Activated naive CD8-positive, alpha-beta T cell treated with anti-CD3 and anti-CD28 coated beads for 36 hours (primary cell): ENCODE data around the gene TTC31. TPM values are rescaled to one million over a fixed set of nuclear protein-coding genes. Genes with fewer than 3 reads are reported as not detected.
"Not testable (repeated sequence)": the region's sequence is repeated elsewhere in the genome, so short reads cannot be mapped to it uniquely, and the experiment has no call there.

Experiments used
- DNase-seq: peaks from one replicate; pipeline ENCODE4 v3.0.0; 2021
- H3K27ac Mint-ChIP-seq: one replicate; pipeline ENCODE4 v1.8.0; 2022; ENCODE audit warnings: mild to moderate bottlenecking, moderate library complexity, mixed read lengths
- H3K27me3 Mint-ChIP-seq: one replicate; pipeline ENCODE4 v1.8.0; 2022; ENCODE audit warnings: mild to moderate bottlenecking, mixed read lengths
- H3K36me3 Mint-ChIP-seq: one replicate; pipeline ENCODE4 v1.8.0; 2021; ENCODE audit warnings: mild to moderate bottlenecking, mixed read lengths
- H3K4me1 Mint-ChIP-seq: one replicate; pipeline ENCODE4 v1.8.0; 2021; ENCODE audit warnings: mixed read lengths
- H3K4me3 Mint-ChIP-seq: one replicate; pipeline ENCODE4 v1.8.0; 2022; ENCODE audit warnings: mild to moderate bottlenecking, moderate library complexity, mixed read lengths
- H3K9me3 Mint-ChIP-seq: one replicate; pipeline ENCODE4 v1.8.0; 2022; ENCODE audit warnings: mixed read lengths
- total RNA-seq, 2 experiments: library from RNA; stranded (reverse); gene quantifications; one replicate each; pipeline ENCODE4 v1.2.3, GENCODE V29; 2021

Gene TTC31
- total RNA-seq, 2 experiments from 2014 or later = 22.7 to 23.2 TPM

GRCh38 chr2:74447230-74447999, 35.5 kb upstream of the TTC31 start:
- H3K27ac Mint-ChIP-seq = no peak overlapping the region
- peaks cover 13% of the 10 kb centered on the region for H3K27me3 Mint-ChIP-seq
- no peaks in the 10 kb centered on the region for H3K9me3 Mint-ChIP-seq
- no peaks in the 10 kb centered on the region for H3K36me3 Mint-ChIP-seq
- no peak overlapping the region for H3K4me3 Mint-ChIP-seq
- H3K4me1 Mint-ChIP-seq = peaks cover 5% of the 10 kb centered on the region
- DNase-seq = no peak

- Mint-ChIP-seq H3K4me1 (peaks cover 7% of the 10 kb centered on the region), H3K36me3 (no peaks in the 10 kb centered on the region), H3K27ac (no peak overlapping the region), H3K4me3 (no peak overlapping the region), H3K27me3 (peaks cover 7% of the 10 kb centered on the region), H3K9me3 (no peaks in the 10 kb centered on the region)
- DNase-seq = no peak
These were observed 34.1 kb upstream of the TTC31 start for GRCh38 chr2:74448771-74449170.

GRCh38 chr2:74450570-74451190, 32.2 kb upstream of the TTC31 start:
- peaks cover 6% of the 10 kb centered on the region for H3K36me3 Mint-ChIP-seq
- DNase-seq = no peak
- H3K27me3 Mint-ChIP-seq = no peaks in the 10 kb centered on the region
- no peak overlapping the region for H3K27ac Mint-ChIP-seq
- H3K4me1 Mint-ChIP-seq = peaks cover 13% of the 10 kb centered on the region
- H3K9me3 Mint-ChIP-seq = no peaks in the 10 kb centered on the region
- H3K4me3 Mint-ChIP-seq = no peak overlapping the region

- peaks cover 43% of the 10 kb centered on the region for H3K4me1 Mint-ChIP-seq
- H3K27me3 Mint-ChIP-seq = peaks cover 5% of the 10 kb centered on the region
- peak within 1 kb of the TSS; percentile 98 for H3K4me3 Mint-ChIP-seq
- peaks cover 13% of the 10 kb centered on the region for H3K36me3 Mint-ChIP-seq
- H3K9me3 Mint-ChIP-seq = no peaks in the 10 kb centered on the region
- H3K27ac Mint-ChIP-seq = peak within 1 kb of the TSS; percentile 99
- peak; percentile 95 for DNase-seq
These were observed 28.0 kb upstream of the TTC31 start, which contains the start of gene INO80B for GRCh38 chr2:74454654-74455511. TSS of gene INO80B (plus strand) at chr2:74455087. CDS start at chr2:74455117, 30 bp downstream.

- Mint-ChIP-seq H3K27me3 (peaks cover 5% of the 10 kb centered on the region), H3K36me3 (peaks cover 13% of the 10 kb centered on the region), H3K27ac (peak overlapping the region; percentile 99), H3K4me1 (peaks cover 47% of the 10 kb centered on the region), H3K9me3 (no peaks in the 10 kb centered on the region), H3K4me3 (peak overlapping the region; percentile 98)
- DNase-seq = no peak
These were observed 25.7 kb upstream of the TTC31 start for GRCh38 chr2:74457129-74457548.

- peaks cover 43% of the 10 kb centered on the region for H3K4me1 Mint-ChIP-seq
These were observed 25.2 kb upstream of the TTC31 start for GRCh38 chr2:74457549-74458131.

GRCh38 chr2:74458132-74458937, 24.5 kb upstream of the TTC31 start, which contains the start of gene WBP1:
TSS of gene WBP1 (plus strand) at chr2:74458438. CDS start at chr2:74458603, 165 bp downstream.
- Mint-ChIP-seq H3K4me3 (peak within 1 kb of the TSS; percentile 98), H3K9me3 (no peaks in the 10 kb centered on the region), H3K27me3 (peaks cover 5% of the 10 kb centered on the region), H3K36me3 (peaks cover 13% of the 10 kb centered on the region), H3K27ac (peak within 1 kb of the TSS; percentile 99), H3K4me1 (peaks cover 46% of the 10 kb centered on the region)
- peak; percentile 99 for DNase-seq

More at GRCh38 chr2:74457549-74458131, 25.2 kb upstream of the TTC31 start:
- H3K27me3 Mint-ChIP-seq = peaks cover 5% of the 10 kb centered on the region
- no peaks in the 10 kb centered on the region for H3K9me3 Mint-ChIP-seq
- H3K27ac Mint-ChIP-seq = peak overlapping the region; percentile 99
- H3K4me3 Mint-ChIP-seq = peak overlapping the region; percentile 98
- H3K36me3 Mint-ChIP-seq = peaks cover 13% of the 10 kb centered on the region
- peak; percentile 89 for DNase-seq

GRCh38 chr2:74458938-74459363, 23.9 kb upstream of the TTC31 start:
- no peaks in the 10 kb centered on the region for H3K9me3 Mint-ChIP-seq
- no peak for DNase-seq
- peaks cover 5% of the 10 kb centered on the region for H3K27me3 Mint-ChIP-seq
- H3K27ac Mint-ChIP-seq = peak overlapping the region; percentile 99
- H3K36me3 Mint-ChIP-seq = peaks cover 15% of the 10 kb centered on the region
- peaks cover 49% of the 10 kb centered on the region for H3K4me1 Mint-ChIP-seq
- H3K4me3 Mint-ChIP-seq = peak overlapping the region; percentile 98

GRCh38 chr2:74459503-74460118, 23.3 kb upstream of the TTC31 start:
- H3K4me3 Mint-ChIP-seq = peak overlapping the region; percentile 98
- not testable (repeated sequence) for DNase-seq, H3K27me3 Mint-ChIP-seq, H3K9me3 Mint-ChIP-seq, H3K27ac Mint-ChIP-seq
- peaks cover 17% of the 10 kb centered on the region for H3K36me3 Mint-ChIP-seq
- peaks cover 48% of the 10 kb centered on the region for H3K4me1 Mint-ChIP-seq

- not testable (repeated sequence) for H3K27me3 Mint-ChIP-seq, DNase-seq, H3K9me3 Mint-ChIP-seq
- H3K36me3 Mint-ChIP-seq = peaks cover 14% of the 10 kb centered on the region
- H3K4me3 Mint-ChIP-seq = peak overlapping the region; percentile 98
- peak overlapping the region; percentile 34 for H3K27ac Mint-ChIP-seq
- peaks cover 47% of the 10 kb centered on the region for H3K4me1 Mint-ChIP-seq
These were observed 22.7 kb upstream of the TTC31 start for GRCh38 chr2:74460187-74460586.

- DNase-seq = no peak
- Mint-ChIP-seq H3K36me3 (peaks cover 8% of the 10 kb centered on the region), H3K27ac (no peak overlapping the region)
These were observed 21.5 kb upstream of the TTC31 start for GRCh38 chr2:74461187-74462053.

GRCh38 chr2:74462054-74462785, 20.7 kb upstream of the TTC31 start:
- Mint-ChIP-seq H3K27me3 (peaks cover 5% of the 10 kb centered on the region), H3K36me3 (peaks cover 6% of the 10 kb centered on the region), H3K27ac (no peak overlapping the region), H3K4me3 (no peak overlapping the region), H3K4me1 (peaks cover 30% of the 10 kb centered on the region), H3K9me3 (no peaks in the 10 kb centered on the region)
- no peak for DNase-seq

More at GRCh38 chr2:74461187-74462053, 21.5 kb upstream of the TTC31 start:
- H3K27me3 Mint-ChIP-seq = peaks cover 5% of the 10 kb centered on the region
- H3K9me3 Mint-ChIP-seq = no peaks in the 10 kb centered on the region
- H3K4me3 Mint-ChIP-seq = no peak overlapping the region
- H3K4me1 Mint-ChIP-seq = peaks cover 35% of the 10 kb centered on the region
